HepG2 (cell line): ENCODE measurements around the gene FAM162A. TPM values are rescaled to one million over a fixed set of nuclear protein-coding genes. Genes with fewer than 3 reads are reported as not detected.

ENCODE experiments used
- CCAR2 ChIP-seq: fragments of 200-400 bp; formaldehyde crosslinking; optimal IDR thresholded peaks from 2 replicates; pipeline ENCODE3; 2018; ENCODE audit warnings: low read depth, mild to moderate bottlenecking, low read length, moderate library complexity
- HNF1B ChIP-seq: sonication (generic); formaldehyde crosslinking; IDR thresholded peaks from 2 replicates; pipeline ENCODE4 v1.5.1; 2020; ENCODE audit warnings: mild to moderate bottlenecking, moderate library complexity, missing genetic modification reagents
- KDM4B ChIP-seq: sonication (generic); formaldehyde crosslinking; IDR thresholded peaks from 2 replicates; pipeline ENCODE4 v1.4.0; 2020; ENCODE audit warnings: missing genetic modification reagents
- MYNN ChIP-seq: sonication (generic); formaldehyde crosslinking; IDR thresholded peaks from 2 replicates; pipeline ENCODE4 v1.4.0; 2020; ENCODE audit warnings: mild to moderate bottlenecking, low read depth, missing genetic modification reagents
- NR3C1 ChIP-seq: sonication (generic); formaldehyde crosslinking; IDR thresholded peaks from 2 replicates; pipeline ENCODE4 v1.4.0; 2020; ENCODE audit warnings: missing genetic modification reagents
- PHF20 ChIP-seq: sonication (generic); formaldehyde crosslinking; IDR thresholded peaks from 2 replicates; pipeline ENCODE4 v1.5.0; 2020; ENCODE audit warnings: mild to moderate bottlenecking, missing genetic modification reagents
- REST ChIP-seq, 2 experiments: IDR thresholded peaks; 2 replicates each; pipeline ENCODE4 v1.6.1; 2011 to 2012; ENCODE audit warnings: low read length in 2 of 2, borderline replicate concordance in 1 of 2, low read depth in 1 of 2, mild to moderate bottlenecking in 1 of 2, moderate library complexity in 1 of 2
- ZFAT ChIP-seq: sonication (generic); formaldehyde crosslinking; conservative IDR thresholded peaks from 2 replicates; pipeline ENCODE4 v1.8.1; 2023; ENCODE audit warnings: missing genetic modification reagents, inconsistent platforms
- ZNF20 ChIP-seq: sonication (generic); formaldehyde crosslinking; IDR thresholded peaks from 2 replicates; pipeline ENCODE4 v1.4.0; 2020; ENCODE audit warnings: mild to moderate bottlenecking, moderate library complexity, missing genetic modification reagents
- ZNF235 ChIP-seq: sonication (generic); formaldehyde crosslinking; IDR thresholded peaks from 2 replicates; pipeline ENCODE4 v1.8.1; 2023; ENCODE audit warnings: mild to moderate bottlenecking, missing genetic modification reagents, borderline replicate concordance
- ZNF337 ChIP-seq: sonication (generic); formaldehyde crosslinking; IDR thresholded peaks from 2 replicates; pipeline ENCODE4 v1.5.1; 2020; ENCODE audit warnings: missing genetic modification reagents, low read depth, mild to moderate bottlenecking, borderline replicate concordance
- ZNF33A ChIP-seq: sonication (generic); formaldehyde crosslinking; IDR thresholded peaks from 2 replicates; pipeline ENCODE4 v1.5.1; 2020; ENCODE audit warnings: missing genetic modification reagents, mild to moderate bottlenecking, moderate library complexity, borderline replicate concordance
- ZNF44 ChIP-seq: sonication (generic); formaldehyde crosslinking; IDR thresholded peaks from 2 replicates; pipeline ENCODE4 v1.5.1; 2020; ENCODE audit warnings: mild to moderate bottlenecking, missing genetic modification reagents
- ZNF530 ChIP-seq: sonication (generic); formaldehyde crosslinking; IDR thresholded peaks from 2 replicates; pipeline ENCODE4 v1.5.0; 2020; ENCODE audit warnings: low read depth, mild to moderate bottlenecking, missing genetic modification reagents
- ZNF546 ChIP-seq: sonication (generic); formaldehyde crosslinking; conservative IDR thresholded peaks from 2 replicates; pipeline ENCODE4 v1.8.1; 2023; ENCODE audit warnings: mild to moderate bottlenecking, missing genetic modification reagents
- ZNF609 ChIP-seq: sonication (generic); formaldehyde crosslinking; IDR thresholded peaks from 2 replicates; pipeline ENCODE4 v1.4.0; 2020; ENCODE audit warnings: mild to moderate bottlenecking, missing genetic modification reagents, borderline replicate concordance
- ZNF672 ChIP-seq: sonication (generic); formaldehyde crosslinking; IDR thresholded peaks from 2 replicates; pipeline ENCODE4 v1.8.1; 2022; ENCODE audit warnings: missing genetic modification reagents
- ZSCAN25 ChIP-seq: sonication (generic); formaldehyde crosslinking; IDR thresholded peaks from 2 replicates; pipeline ENCODE4 v1.8.0; 2022; ENCODE audit warnings: mild to moderate bottlenecking, missing genetic modification reagents
- polyA plus RNA-seq, 8 experiments: library from polyadenylated mRNA; depleted of rRNA in 3 of 8; stranded (reverse) in 7 of 8; unstranded in 1 of 8; fragments of >200 nt; fragmentation: Illumina TruSeq in 4 of 8; extraction: Trizol in 4 of 8; gene quantifications; 2 replicates each; pipeline versions ENCODE4 v1.2.1 to v1.2.3, GENCODE V29; 2011 to 2016; ENCODE audit warnings: low read depth in 4 of 8, missing spikeins in 1 of 8, mixed read lengths in 1 of 8; ENCODE audit not compliant: insufficient read depth in 1 of 8
- total RNA-seq, 5 experiments: library from RNA; depleted of rRNA; stranded (reverse); fragments of >200 nt; fragmentation: Illumina TruSeq; extraction: Trizol; gene quantifications; 2 replicates each; pipeline ENCODE4 v1.2.3, GENCODE V29; 2016; ENCODE audit warnings: low read depth in 1 of 5

Gene FAM162A
- total and polyA plus RNA-seq, 2 of the 13 experiments (the other 11 are each of a cell fraction or from before 2014, with no cell fraction given) = 115 to 155 TPM

GRCh38 chr3:122383771-122384697, at the start of gene FAM162A (continued):
- TF ChIP-seq ZNF33A (no peak), ZNF235 (no peak; the same call in 1 of the 2 replicates), ZFAT (CRISPR knock-in tag) (no peak), KDM4B (peak; percentile 96), ZSCAN25 (peak; percentile 60; the same call in 1 of the 2 replicates), HNF1B (CRISPR knock-in tag) (peak; percentile 73; the same call in 1 of the 2 replicates), CCAR2 (no peak), ZNF44 (no peak; the same call in 1 of the 2 replicates), ZNF546 (CRISPR knock-in tag) (peak; percentile 67; the same call in 1 of the 2 replicates), REST (IDR thresholded peaks at IDR 0.05; ENCODE audit: borderline replicate concordance in 1 of 2, low read depth in 1 of 2, low read length in 2 of 2) (no peak; a peak in 1 of 4 replicates), ZNF530 (CRISPR knock-in tag) (no peak), PHF20 (CRISPR knock-in tag) (peak; percentile 73), NR3C1 (CRISPR knock-in tag) (no peak), ZNF20 (CRISPR knock-in tag) (no peak), MYNN (no peak), ZNF609 (CRISPR knock-in tag) (peak; percentile 82), ZNF672 (CRISPR knock-in tag) (no peak), ZNF337 (CRISPR knock-in tag) (peak; percentile 89; the same call in 1 of the 2 replicates)
